Right lobe of liver (tissue), 4 donors: ENCODE results near the gene BRD1.

Experiments
- CTCF ChIP-seq, 4 donors: fragments of 200-600 bp in 3 of 4; fragments of 450-650 bp in 1 of 4; IDR thresholded peaks; one replicate each; pipeline versions ENCODE4 v1.5.1 to v1.8.0; 2016 to 2022; ENCODE audit warnings: antibody characterized with exemption in 4 of 4, mild to moderate bottlenecking in 2 of 4
- POLR2A ChIP-seq: fragments of 450-650 bp; IDR thresholded peaks from one replicate; pipeline ENCODE4 v1.6.1; 2017; ENCODE audit warnings: antibody characterized with exemption, mild to moderate bottlenecking
- donor health status: DM: no; HTN: no; CAD: no.
- donor health status: DM: no; HTN: no; CAD: no.
- donor health status: DM: no; HTN: yes; CAD: no.

GRCh38 chr22:49792107-49792506, 35.6 kb downstream of the BRD1 start:
- TF ChIP-seq CTCF (IDR thresholded peaks at IDR 0.05) (no peak), POLR2A (no peak)
